Astrocyte (in vitro differentiated cells and primary cell): ENCODE results near the gene NBEA.

Experiments used
- EZH2 ChIP-seq: IDR thresholded peaks from 2 replicates; pipeline ENCODE4 v1.6.1; 2012; ENCODE audit warnings: mild to moderate bottlenecking, low read length, inconsistent platforms; ENCODE audit not compliant: insufficient read depth
- TF ChIP-seq, protein P1 (sequence below): IDR thresholded peaks from 2 replicates; pipeline ENCODE4 v1.5.1; 2011; ENCODE audit warnings: low read depth, mild to moderate bottlenecking, inconsistent platforms, low read length, moderate library complexity; ENCODE audit not compliant: insufficient read depth

DNA sequence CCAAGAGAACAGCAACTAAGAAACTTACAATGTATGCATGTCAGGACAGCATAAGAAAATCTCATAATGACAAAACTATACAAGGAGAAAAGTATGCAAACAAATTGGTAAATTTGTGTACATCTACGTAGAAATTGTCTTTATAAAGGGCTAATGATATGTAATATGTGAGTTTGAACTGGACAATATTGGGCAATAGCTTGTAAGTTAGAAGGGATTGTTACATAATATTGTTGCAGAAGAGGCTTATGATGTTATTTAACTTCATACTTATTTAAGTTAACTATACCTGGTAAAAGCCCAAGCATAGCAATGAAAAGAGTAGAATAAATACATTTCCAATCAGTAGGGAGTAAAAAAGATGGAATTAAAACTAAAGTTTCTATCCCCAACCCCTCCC is 400.4 kb downstream of the NBEA start:
- TF ChIP-seq EZH2, result no peak
- TF ChIP-seq, protein P1, sequence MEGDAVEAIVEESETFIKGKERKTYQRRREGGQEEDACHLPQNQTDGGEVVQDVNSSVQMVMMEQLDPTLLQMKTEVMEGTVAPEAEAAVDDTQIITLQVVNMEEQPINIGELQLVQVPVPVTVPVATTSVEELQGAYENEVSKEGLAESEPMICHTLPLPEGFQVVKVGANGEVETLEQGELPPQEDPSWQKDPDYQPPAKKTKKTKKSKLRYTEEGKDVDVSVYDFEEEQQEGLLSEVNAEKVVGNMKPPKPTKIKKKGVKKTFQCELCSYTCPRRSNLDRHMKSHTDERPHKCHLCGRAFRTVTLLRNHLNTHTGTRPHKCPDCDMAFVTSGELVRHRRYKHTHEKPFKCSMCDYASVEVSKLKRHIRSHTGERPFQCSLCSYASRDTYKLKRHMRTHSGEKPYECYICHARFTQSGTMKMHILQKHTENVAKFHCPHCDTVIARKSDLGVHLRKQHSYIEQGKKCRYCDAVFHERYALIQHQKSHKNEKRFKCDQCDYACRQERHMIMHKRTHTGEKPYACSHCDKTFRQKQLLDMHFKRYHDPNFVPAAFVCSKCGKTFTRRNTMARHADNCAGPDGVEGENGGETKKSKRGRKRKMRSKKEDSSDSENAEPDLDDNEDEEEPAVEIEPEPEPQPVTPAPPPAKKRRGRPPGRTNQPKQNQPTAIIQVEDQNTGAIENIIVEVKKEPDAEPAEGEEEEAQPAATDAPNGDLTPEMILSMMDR, result no peak
